Astrocyte of the spinal cord (primary cell): ENCODE data around the gene ERI3.

ENCODE experiments used
- DNase-seq: peaks from one replicate; pipeline ENCODE4 v3.0.0; 2011; ENCODE audit warnings: low read depth, low spot score
- H3K4me3 ChIP-seq: 2 replicates; pipeline ENCODE4 v1.5.1; 2011; ENCODE audit warnings: low read depth, mild to moderate bottlenecking, low read length, moderate library complexity
- CTCF ChIP-seq: IDR thresholded peaks from 2 replicates; pipeline ENCODE4 v1.5.1; 2012; ENCODE audit warnings: low read depth, mild to moderate bottlenecking, low read length, inconsistent platforms
- in situ Hi-C: cut with HindIII; loops from 2 replicates; pipeline ENCODE4 v1.10.0; 2017; ENCODE audit warnings: low sequenced_read_pairs

Gene ERI3

GRCh38 chr1:44290250-44291094 is 64.6 kb downstream of the ERI3 start:
- no peak for TF ChIP-seq CTCF
- no peak for DNase-seq
- H3K4me3 ChIP-seq, result no peak overlapping the region
- in situ Hi-C loops, result no loop called here

GRCh38 chr1:44289530-44289929 is 65.5 kb downstream of the ERI3 start:
- H3K4me3 ChIP-seq, result no peak overlapping the region
- DNase-seq, result no peak
- TF ChIP-seq CTCF, result no peak
- in situ Hi-C loops, result no loop called here

GRCh38 chr1:44288883-44289282 is 66.2 kb downstream of the ERI3 start:
- in situ Hi-C loops, result no loop called here
- no peak for DNase-seq
- TF ChIP-seq CTCF, result no peak
- H3K4me3 ChIP-seq, result no peak overlapping the region

- no peak overlapping the region for H3K4me3 ChIP-seq
- no peak for TF ChIP-seq CTCF
- no peak for DNase-seq
- in situ Hi-C loops, result no loop called here
Observed at GRCh38 chr1:44284184-44284583, 70.9 kb downstream of the ERI3 start.

GRCh38 chr1:44283524-44284173 is 71.4 kb downstream of the ERI3 start:
- in situ Hi-C loops, result no loop called here
- DNase-seq, result no peak
- no peak overlapping the region for H3K4me3 ChIP-seq
- no peak for TF ChIP-seq CTCF

GRCh38 chr1:44282704-44283426 is 72.2 kb downstream of the ERI3 start:
- DNase-seq, result no peak
- no peak for TF ChIP-seq CTCF
- no peak overlapping the region for H3K4me3 ChIP-seq
- in situ Hi-C loops, result no loop called here
